22Rv1 (cell line): ENCODE measurements around the gene CASP5.
A peak's percentile ranks its signal among the peaks of the same experiment; 100 is the strongest.

ENCODE experiments used
- H3K27ac ChIP-seq: fragments of 450-650 bp; 2 replicates; pipeline ENCODE4 v1.5.1; 2017
- CTCF ChIP-seq: fragments of 450-650 bp; IDR thresholded peaks from 2 replicates; pipeline ENCODE4 v1.5.1; 2017; ENCODE audit warnings: mild to moderate bottlenecking
- ZFX ChIP-seq: fragments of 450-650 bp; IDR thresholded peaks from 2 replicates; pipeline ENCODE4 v1.6.1; 2017; ENCODE audit warnings: antibody characterized with exemption, borderline replicate concordance

The CASP5 gene

GRCh38 chr11:105024394-105024793 is 1.4 kb upstream of the CASP5 start:
- no peak overlapping the region for H3K27ac ChIP-seq
- TF ChIP-seq ZFX (no peak), CTCF (no peak)

- TF ChIP-seq CTCF (no peak), ZFX (no peak)
- H3K27ac ChIP-seq, result no peak overlapping the region
Observed at GRCh38 chr11:105022527-105022926, 441 bp downstream of the CASP5 start.

GRCh38 chr11:105007463-105007862 is 15.5 kb downstream of the CASP5 start:
- no peak for TF ChIP-seq ZFX
- TF ChIP-seq CTCF, result no peak
- no peak overlapping the region for H3K27ac ChIP-seq

GRCh38 chr11:105005451-105005845 is 17.5 kb downstream of the CASP5 start:
- TF ChIP-seq CTCF, result no peak
- no peak for TF ChIP-seq ZFX
- H3K27ac ChIP-seq, result no peak overlapping the region

- no peak for TF ChIP-seq ZFX
- no peak for TF ChIP-seq CTCF
- no peak overlapping the region for H3K27ac ChIP-seq
Observed at GRCh38 chr11:105004021-105004420, 18.9 kb downstream of the CASP5 start.

GRCh38 chr11:105003151-105003550 is 19.8 kb downstream of the CASP5 start:
- no peak for TF ChIP-seq CTCF
- TF ChIP-seq ZFX, result no peak
- H3K27ac ChIP-seq, result no peak overlapping the region

GRCh38 chr11:105000797-105001196 is 22.2 kb downstream of the CASP5 start:
- no peak overlapping the region for H3K27ac ChIP-seq
- peak; percentile 72 for TF ChIP-seq CTCF
- no peak for TF ChIP-seq ZFX
